ENCODE data around the gene MRGPRX3. TPM values are rescaled to one million over a fixed set of nuclear protein-coding genes. Genes with fewer than 3 reads are reported as not detected.

The MRGPRX3 gene
- polyA plus RNA-seq, 2 of the 4 experiments (the other 2 are of a cell fraction), result not detected

DNA sequence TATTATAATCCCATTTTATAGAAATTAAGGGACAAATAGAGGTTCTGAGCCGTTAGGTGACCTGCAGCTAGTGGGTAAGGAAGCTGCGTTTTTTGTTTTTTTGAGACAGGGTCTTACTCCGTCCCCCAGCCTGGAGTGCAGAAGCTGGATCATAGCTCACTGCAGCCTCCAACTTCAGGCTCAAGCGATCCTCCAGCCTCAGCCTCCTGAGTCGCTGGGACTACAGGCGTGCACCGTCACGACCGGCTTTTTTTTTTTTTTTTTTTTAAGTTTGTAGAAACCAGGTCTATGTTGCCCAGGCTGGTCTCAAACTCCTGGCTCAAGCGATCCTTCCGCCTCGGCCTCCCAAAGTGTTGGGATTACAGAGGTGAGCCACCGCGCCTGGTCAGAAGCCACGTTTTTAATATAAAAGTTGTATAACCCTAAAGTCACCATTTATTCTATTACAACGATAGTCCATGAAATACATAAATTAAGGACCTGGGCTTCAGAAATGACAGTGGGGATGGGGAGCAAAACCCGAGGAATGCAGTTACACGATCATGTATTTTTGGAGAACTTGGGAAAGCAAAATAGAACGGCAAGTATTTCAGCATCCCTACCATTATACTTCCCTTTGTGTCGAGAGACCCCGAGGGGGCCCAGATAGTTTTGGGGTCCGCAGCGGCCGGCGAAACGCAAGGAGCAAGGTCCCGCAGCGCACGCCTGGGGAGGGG lies 27.1 kb upstream of the MRGPRX3 start (continued):
- no peak for TF ChIP-seq REST (IDR thresholded peaks at IDR 0.05)
- TF ChIP-seq, protein P1, sequence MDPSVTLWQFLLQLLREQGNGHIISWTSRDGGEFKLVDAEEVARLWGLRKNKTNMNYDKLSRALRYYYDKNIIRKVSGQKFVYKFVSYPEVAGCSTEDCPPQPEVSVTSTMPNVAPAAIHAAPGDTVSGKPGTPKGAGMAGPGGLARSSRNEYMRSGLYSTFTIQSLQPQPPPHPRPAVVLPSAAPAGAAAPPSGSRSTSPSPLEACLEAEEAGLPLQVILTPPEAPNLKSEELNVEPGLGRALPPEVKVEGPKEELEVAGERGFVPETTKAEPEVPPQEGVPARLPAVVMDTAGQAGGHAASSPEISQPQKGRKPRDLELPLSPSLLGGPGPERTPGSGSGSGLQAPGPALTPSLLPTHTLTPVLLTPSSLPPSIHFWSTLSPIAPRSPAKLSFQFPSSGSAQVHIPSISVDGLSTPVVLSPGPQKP (IDR thresholded peaks at IDR 0.05; ENCODE audit: low read depth, low read length), result no peak
- TF ChIP-seq, protein P2, sequence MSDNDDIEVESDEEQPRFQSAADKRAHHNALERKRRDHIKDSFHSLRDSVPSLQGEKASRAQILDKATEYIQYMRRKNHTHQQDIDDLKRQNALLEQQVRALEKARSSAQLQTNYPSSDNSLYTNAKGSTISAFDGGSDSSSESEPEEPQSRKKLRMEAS (IDR thresholded peaks at IDR 0.05), result no peak
- TF ChIP-seq FOSL2 (IDR thresholded peaks at IDR 0.05), result no peak
- no peak for TF ChIP-seq FOSL2 (CRISPR knock-in tag; IDR thresholded peaks at IDR 0.05)

- ChIA-PET POLR2A (interaction anchor here (0.9 to 1.5 kb wide), 5 partner anchors 8 to 216 kb away, joined by 3 to 9 read pairs (median 3); partner anchors contain the start of genes GTF2H1 and HPS5), CTCF (interaction anchor here (0.6 to 5.2 kb wide), 20 partner anchors 9 to 780 kb away, joined by 3 to 64 read pairs (median 3); no protein-coding TSS in a partner anchor)
- WGBS (ENCODE audit: missing lambda C conversion rate), result 8% methylated on average over 25 of the region's 48 CpGs
- DNase-seq (ENCODE audit: low read depth in 1 of 2, low spot score in 1 of 2) (peak; percentile 88 to 94), ATAC-seq (peak; percentile 97 to 99), FAIRE-seq (no peak)
- H3K4me3 ChIP-seq, result peak within 1 kb of the TSS; percentile 90
- peaks cover 8% of the 10 kb centered on the region for H3K4me1 ChIP-seq
- no peaks in the 10 kb centered on the region for H3K9me3 ChIP-seq
- peak within 1 kb of the TSS; percentile 81 for H3K4me2 ChIP-seq
- peak within 1 kb of the TSS; percentile 71 to 93 for H3K27ac ChIP-seq
- no peak for TF ChIP-seq BHLHE40 (IDR thresholded peaks at IDR 0.05; ENCODE audit: low read depth, low read length)
- TF ChIP-seq, protein P1 (IDR thresholded peaks at IDR 0.05; ENCODE audit: low read depth, low read length), result no peak
- TF ChIP-seq ZFP36 (IDR thresholded peaks at IDR 0.05; ENCODE audit: borderline replicate concordance, partially characterized antibody), result peak; percentile 2
- TF ChIP-seq PHF8 (IDR thresholded peaks at IDR 0.05; ENCODE audit: borderline replicate concordance, low read depth), result peak; percentile 96
- no peak for TF ChIP-seq HOXB13 (CRISPR knock-in tag; IDR thresholded peaks at IDR 0.05; ENCODE audit: low read depth)
- no peak for TF ChIP-seq RFX5 (IDR thresholded peaks at IDR 0.05)
- no peak for TF ChIP-seq HEYL (CRISPR knock-in tag; IDR thresholded peaks at IDR 0.05)
- TF ChIP-seq, protein P3, sequence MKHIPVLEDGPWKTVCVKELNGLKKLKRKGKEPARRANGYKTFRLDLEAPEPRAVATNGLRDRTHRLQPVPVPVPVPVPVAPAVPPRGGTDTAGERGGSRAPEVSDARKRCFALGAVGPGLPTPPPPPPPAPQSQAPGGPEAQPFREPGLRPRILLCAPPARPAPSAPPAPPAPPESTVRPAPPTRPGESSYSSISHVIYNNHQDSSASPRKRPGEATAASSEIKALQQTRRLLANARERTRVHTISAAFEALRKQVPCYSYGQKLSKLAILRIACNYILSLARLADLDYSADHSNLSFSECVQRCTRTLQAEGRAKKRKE (CRISPR knock-in tag; IDR thresholded peaks at IDR 0.05; ENCODE audit: low read depth), result no peak
- TF ChIP-seq ESRRA (IDR thresholded peaks at IDR 0.05; ENCODE audit: borderline replicate concordance, low read length), result no peak
- TF ChIP-seq, protein P4, sequence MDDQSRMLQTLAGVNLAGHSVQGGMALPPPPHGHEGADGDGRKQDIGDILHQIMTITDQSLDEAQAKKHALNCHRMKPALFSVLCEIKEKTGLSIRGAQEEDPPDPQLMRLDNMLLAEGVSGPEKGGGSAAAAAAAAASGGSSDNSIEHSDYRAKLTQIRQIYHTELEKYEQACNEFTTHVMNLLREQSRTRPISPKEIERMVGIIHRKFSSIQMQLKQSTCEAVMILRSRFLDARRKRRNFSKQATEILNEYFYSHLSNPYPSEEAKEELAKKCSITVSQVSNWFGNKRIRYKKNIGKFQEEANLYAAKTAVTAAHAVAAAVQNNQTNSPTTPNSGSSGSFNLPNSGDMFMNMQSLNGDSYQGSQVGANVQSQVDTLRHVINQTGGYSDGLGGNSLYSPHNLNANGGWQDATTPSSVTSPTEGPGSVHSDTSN (IDR thresholded peaks at IDR 0.05), result no peak; the same call in 1 of the 2 replicates
- 0 out of 2 replicates have a peak, but pooled peaks have one; percentile 10 for TF ChIP-seq HDAC2 (IDR thresholded peaks at IDR 0.05)
- no peak for TF ChIP-seq ZNF302 (CRISPR knock-in tag; IDR thresholded peaks at IDR 0.05)
- TF ChIP-seq, protein P2 (IDR thresholded peaks at IDR 0.05), result peak; percentile 92
- no peak for TF ChIP-seq NR3C1 (IDR thresholded peaks at IDR 0.05)
- no peak for TF ChIP-seq FOSL2 (IDR thresholded peaks at IDR 0.05)
- no peak for TF ChIP-seq FOSL2 (CRISPR knock-in tag; IDR thresholded peaks at IDR 0.05)
- TF ChIP-seq CTCF (IDR thresholded peaks at IDR 0.05), result peak; percentile 84
- TF ChIP-seq JUN (IDR thresholded peaks at IDR 0.05), result peak in 1 of 2 experiments; percentile 89; a peak in 4 of 5 replicates
- TF ChIP-seq RCOR1 (IDR thresholded peaks at IDR 0.05; ENCODE audit: low read depth, low read length), result no peak
- peak; percentile 43; the same call in 1 of the 2 replicates for TF ChIP-seq MYC (IDR thresholded peaks at IDR 0.05; ENCODE audit: borderline replicate concordance, low read length)
- no peak for TF ChIP-seq NPAS2 (CRISPR knock-in tag; IDR thresholded peaks at IDR 0.05; ENCODE audit: borderline replicate concordance)
- no peak for TF ChIP-seq FOSB (CRISPR knock-in tag; IDR thresholded peaks at IDR 0.05)
- peak; percentile 87 for TF ChIP-seq POLR2A (IDR thresholded peaks at IDR 0.05; ENCODE audit: low read length)
- TF ChIP-seq CEBPB (IDR thresholded peaks at IDR 0.05), result no peak
Measured at GRCh38 chr11:18105802-18106574, 26.4 kb upstream of the MRGPRX3 start, which contains the start of gene SAAL1. Gene SAAL1 (minus strand): TSS chr11:18106082. CDS start chr11:18106041, 41 bp downstream.
